ENCODE measurements around the gene PRKAB2.
"Not testable (repeated sequence)": the region's sequence is repeated elsewhere in the genome, so short reads cannot be mapped to it uniquely, and the experiment has no call there.

Gene PRKAB2

GRCh38 chr1:147172168-147173016 is at the start of gene PRKAB2:
Gene PRKAB2 (minus strand): TSS chr1:147172470. CDS start chr1:147172144, 326 bp downstream.
- peak; percentile 96 for DNase-seq

- no peak for DNase-seq
Observed at GRCh38 chr1:147218606-147219005, 46.3 kb upstream of the PRKAB2 start.

- no peak for DNase-seq
Observed at GRCh38 chr1:147217141-147217540, 44.9 kb upstream of the PRKAB2 start.

- no peak for DNase-seq
Observed at GRCh38 chr1:147216124-147216523, 43.9 kb upstream of the PRKAB2 start.

- DNase-seq: no peak
Observed at GRCh38 chr1:147215540-147215916, 43.3 kb upstream of the PRKAB2 start.

- DNase-seq: no peak
Observed at GRCh38 chr1:147214842-147215539, 42.7 kb upstream of the PRKAB2 start.

- DNase-seq: no peak
Observed at GRCh38 chr1:147214325-147214724, 42.1 kb upstream of the PRKAB2 start.

- DNase-seq: no peak
Observed at GRCh38 chr1:147213271-147213670, 41.0 kb upstream of the PRKAB2 start.

GRCh38 chr1:147211577-147211976 is 39.3 kb upstream of the PRKAB2 start:
- no peak for DNase-seq

- DNase-seq: no peak
Observed at GRCh38 chr1:147210987-147211386, 38.7 kb upstream of the PRKAB2 start.

GRCh38 chr1:147209825-147210821 is 37.9 kb upstream of the PRKAB2 start:
- no peak for DNase-seq

GRCh38 chr1:147208619-147209018 is 36.3 kb upstream of the PRKAB2 start:
- DNase-seq: no peak

GRCh38 chr1:147207192-147207591 is 34.9 kb upstream of the PRKAB2 start:
- no peak for DNase-seq

- no peak for DNase-seq
Observed at GRCh38 chr1:147204080-147204479, 31.8 kb upstream of the PRKAB2 start.

- no peak for DNase-seq
Observed at GRCh38 chr1:147202576-147202975, 30.3 kb upstream of the PRKAB2 start.

GRCh38 chr1:147201786-147202185 is 29.5 kb upstream of the PRKAB2 start:
- no peak for DNase-seq

- no peak for DNase-seq
Observed at GRCh38 chr1:147201276-147201675, 29.0 kb upstream of the PRKAB2 start.

- DNase-seq: not testable (repeated sequence)
Observed at GRCh38 chr1:147197324-147197723, 25.1 kb upstream of the PRKAB2 start.

GRCh38 chr1:147189514-147189913 is 17.2 kb upstream of the PRKAB2 start:
- DNase-seq: no peak

GRCh38 chr1:147185432-147185831 is 13.2 kb upstream of the PRKAB2 start:
- DNase-seq: no peak

- no peak for DNase-seq
Observed at GRCh38 chr1:147177611-147178380, 5.5 kb upstream of the PRKAB2 start.

All from CD4-positive, alpha-beta T cell treated with Interleukin-4 for 4 hours (primary cell).